IPS-18c (cell line): Measurements from ENCODE around the gene NHERF1.
A peak's percentile ranks its signal among the peaks of the same experiment; 100 is the strongest.

Experiments
- H3K4me3 ChIP-seq: 2 replicates; pipeline ENCODE4 v1.7.0; 2013; ENCODE audit warnings: low read depth, mild to moderate bottlenecking, low read length, moderate library complexity; ENCODE audit not compliant: insufficient read depth
- H3K9me3 ChIP-seq: one replicate; pipeline ENCODE4 v1.6.1; 2013; ENCODE audit warnings: mild to moderate bottlenecking, low read length, moderate library complexity; ENCODE audit not compliant: control insufficient read depth, insufficient read depth

The NHERF1 gene

DNA sequence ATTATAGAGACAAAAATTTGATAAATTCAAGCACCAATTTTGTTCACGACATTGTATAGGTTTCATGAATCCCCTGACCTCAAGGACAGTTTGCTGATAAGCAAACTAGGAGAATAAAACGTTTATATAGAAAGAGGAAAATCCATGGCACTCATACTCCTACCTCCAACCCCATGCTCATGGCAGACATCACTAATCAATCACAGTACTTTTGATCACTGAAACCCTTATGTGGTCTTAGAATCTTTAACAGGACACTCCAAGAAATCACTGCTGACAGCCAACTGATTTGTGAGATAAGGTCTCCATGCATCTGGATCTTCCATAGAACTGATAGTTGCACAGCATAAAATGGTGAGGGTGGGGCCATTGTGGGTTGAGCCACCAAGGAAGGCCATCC, 4.7 kb upstream of the NHERF1 start:
- H3K4me3 ChIP-seq, result no peak overlapping the region
- no peaks in the 10 kb centered on the region for H3K9me3 ChIP-seq

DNA sequence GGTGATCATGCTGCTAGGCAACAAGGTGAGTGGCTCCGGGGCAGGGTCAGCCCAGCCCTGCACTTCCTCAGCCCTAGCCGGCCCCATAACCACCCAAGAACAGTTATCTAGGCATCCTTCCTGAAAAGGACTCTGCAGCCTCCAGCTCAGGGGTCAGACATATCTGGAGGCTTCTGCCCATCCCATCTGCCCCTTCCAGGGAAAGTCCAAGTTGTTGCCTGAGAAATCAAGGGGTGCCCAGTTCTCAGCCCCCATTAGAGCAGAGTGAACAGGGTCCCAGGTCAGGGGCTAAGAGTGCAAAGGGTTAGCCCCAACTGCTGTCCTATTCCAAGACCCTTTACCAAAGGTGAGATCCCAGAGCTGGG, 4.1 kb upstream of the NHERF1 start:
- Histone ChIP-seq H3K4me3 (no peak overlapping the region), H3K9me3 (no peaks in the 10 kb centered on the region)

DNA sequence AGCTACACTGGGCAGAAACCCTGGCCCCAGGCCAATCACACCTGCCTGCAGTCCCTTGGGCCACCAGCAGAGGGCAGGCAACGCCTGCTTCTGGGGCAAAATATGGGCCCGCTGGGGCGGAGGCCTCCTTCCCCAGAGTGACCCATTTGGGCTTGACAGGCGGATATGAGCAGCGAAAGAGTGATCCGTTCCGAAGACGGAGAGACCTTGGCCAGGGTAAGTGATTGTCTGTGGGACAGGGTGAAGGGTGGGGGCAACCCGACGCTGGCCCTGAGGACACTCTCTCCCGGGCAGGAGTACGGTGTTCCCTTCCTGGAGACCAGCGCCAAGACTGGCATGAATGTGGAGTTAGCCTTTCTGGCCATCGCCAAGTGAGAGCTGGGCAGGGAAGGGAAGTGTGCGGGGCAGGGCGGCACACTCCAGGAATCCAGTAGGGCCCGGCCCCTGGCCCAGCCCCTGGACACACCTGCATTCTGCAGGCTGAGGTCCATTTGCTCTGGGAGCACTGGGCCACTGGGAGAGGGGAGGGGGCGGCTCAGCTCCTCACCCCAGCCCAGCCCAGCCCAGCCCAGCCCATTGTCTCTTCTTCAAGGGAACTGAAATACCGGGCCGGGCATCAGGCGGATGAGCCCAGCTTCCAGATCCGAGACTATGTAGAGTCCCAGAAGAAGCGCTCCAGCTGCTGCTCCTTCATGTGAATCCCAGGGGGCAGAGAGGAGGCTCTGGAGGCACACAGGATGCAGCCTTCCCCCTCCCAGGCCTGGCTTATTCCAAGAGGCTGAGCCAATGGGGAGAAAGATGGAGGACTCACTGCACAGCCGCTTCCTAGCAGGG, 3.5 kb upstream of the NHERF1 start:
- no peaks in the 10 kb centered on the region for H3K9me3 ChIP-seq
- H3K4me3 ChIP-seq, result peak overlapping the region; percentile 44

DNA sequence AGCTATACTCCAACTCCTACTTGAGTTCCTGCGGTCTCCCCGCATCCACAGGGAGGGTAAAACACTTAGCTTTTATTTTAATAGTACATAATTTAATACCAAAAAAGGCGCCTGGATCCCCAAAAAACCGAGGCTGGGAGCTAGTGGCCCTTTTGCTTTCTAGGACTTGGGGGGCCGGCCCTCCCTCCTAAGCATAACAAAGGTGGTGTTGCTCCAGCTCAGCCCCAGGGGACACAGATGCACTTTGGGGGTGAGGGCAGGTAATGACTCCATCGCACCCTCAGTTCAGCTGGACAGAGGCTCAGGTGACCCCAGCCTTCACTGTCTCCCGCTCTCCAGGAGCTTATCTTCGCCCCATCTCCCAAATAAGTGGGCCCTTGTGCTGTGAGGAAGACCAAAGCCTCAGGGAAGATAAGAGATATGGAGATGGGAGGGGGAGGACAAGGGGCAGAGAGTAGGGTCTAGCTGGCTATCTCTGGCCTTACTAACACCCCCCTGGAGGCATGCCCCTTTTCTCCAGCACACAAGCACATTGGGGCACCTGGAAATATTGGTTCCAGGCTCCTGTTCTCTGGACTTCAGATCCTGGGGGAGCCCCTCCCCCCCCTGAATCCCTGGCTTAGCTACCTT, 2.8 kb upstream of the NHERF1 start:
- Histone ChIP-seq H3K9me3 (no peaks in the 10 kb centered on the region), H3K4me3 (peak overlapping the region; percentile 34; the same call in 1 of the 2 replicates)

DNA sequence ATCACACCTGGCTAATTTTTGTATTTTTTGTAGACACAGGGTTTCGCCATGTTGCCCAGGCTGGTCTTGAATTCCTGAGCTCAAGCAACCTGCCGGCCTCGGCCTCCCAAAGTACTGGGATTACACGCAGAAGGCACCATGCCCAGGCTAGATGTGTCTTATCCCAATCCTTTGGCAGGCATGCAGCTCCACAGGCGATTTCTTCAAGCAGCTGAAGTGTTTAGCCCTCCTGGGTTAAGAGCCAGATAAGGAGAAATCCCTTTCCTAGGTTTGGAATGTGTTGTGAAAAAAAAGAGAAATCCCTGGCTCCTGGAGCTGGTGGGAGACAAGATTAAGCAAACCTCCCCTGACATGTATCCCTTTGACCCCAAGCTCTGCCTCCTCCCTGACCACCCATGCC, 2.1 kb upstream of the NHERF1 start:
- Histone ChIP-seq H3K9me3 (no peaks in the 10 kb centered on the region), H3K4me3 (no peak overlapping the region)

DNA sequence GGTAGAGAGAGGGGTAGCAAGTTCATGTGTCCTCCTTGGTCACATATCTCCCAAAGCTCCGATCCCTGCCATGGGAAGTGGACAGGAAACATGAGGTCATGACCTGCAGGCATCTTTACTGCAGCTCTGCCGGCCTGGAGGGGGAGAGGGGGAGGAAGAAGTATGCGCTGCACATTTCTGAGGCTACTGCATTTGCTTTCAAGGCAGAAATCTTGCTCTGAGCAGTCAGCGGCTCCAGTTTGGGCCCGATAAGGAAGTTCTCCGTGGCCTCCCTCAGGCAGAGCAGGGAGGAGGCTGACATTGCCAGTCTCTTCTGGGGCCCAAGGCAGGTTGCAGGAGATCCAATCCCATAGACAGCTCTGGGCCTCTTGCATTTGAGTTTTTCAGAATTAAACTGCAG, 1.5 kb upstream of the NHERF1 start:
- no peak overlapping the region for H3K4me3 ChIP-seq
- H3K9me3 ChIP-seq, result no peaks in the 10 kb centered on the region

DNA sequence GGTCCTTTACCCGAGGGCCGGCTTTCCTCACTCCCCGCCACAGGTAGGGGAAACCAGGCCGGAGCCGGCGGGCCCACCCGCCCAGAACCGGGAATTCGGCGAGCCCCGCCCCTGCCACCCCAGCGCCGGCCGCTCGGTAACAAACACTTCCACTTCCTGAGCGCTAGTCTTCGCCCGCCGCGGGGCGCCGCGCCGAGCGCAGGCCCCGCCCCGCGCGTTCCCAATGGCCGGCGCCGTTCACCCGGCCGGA, 224 bp upstream of the NHERF1 start:
- no peak overlapping the region; the same call in 1 of the 2 replicates for H3K4me3 ChIP-seq
- H3K9me3 ChIP-seq, result no peaks in the 10 kb centered on the region

DNA sequence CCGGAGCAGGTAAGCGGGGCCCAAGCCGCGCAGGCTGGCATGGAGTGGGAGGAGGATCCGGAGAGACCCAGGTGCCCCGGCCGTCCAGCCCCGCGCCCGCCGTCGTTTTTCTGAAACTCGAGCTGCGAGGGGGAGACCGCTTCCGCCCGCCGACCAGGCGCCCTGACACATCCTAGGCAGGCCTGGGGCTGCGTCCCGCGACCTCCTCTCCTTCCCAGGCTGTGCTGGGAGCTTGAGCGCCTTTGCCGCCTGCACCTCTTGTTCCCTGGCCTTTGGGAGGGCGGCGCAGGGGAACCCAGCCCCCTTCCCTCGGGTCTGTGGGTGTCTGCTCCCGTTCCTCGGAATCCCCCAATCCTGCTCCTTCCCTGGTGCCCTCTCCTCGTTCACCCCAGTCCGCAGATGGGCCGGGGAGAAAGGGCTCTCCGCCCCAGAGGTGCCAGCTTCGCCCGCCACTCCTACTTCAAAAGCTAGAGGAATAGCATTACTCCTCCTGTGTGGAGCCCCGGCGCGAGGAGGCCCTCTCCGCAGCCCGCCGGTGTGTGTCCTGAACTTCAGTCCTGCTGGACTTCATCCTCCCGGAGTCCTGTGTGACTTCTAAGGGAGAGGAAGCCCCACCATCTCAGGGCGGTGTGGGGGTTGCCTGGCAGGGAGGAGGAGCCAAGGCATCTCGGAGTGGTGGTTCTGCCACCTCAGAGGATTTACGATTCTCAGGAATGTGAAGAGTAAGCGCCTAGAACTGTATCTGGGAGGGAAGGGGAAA, 1.0 kb downstream of the NHERF1 start:
- peak overlapping the region; percentile 97 for H3K4me3 ChIP-seq

DNA sequence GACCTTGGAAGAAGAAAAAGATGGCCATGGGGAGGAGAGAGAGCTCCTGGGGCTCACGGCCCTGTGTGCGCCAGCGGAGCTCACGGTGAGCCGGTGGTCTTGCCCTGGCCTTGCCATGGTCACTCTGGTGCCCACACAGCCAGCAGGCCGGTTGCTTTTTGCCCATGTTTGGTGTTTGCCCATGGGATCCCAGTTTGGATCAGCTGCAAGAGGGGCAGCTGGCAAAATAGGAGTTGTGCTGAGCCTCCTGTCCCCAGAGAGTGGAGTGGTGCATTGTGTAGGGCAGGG, 1.6 kb downstream of the NHERF1 start:
- Histone ChIP-seq H3K4me3 (peak overlapping the region; percentile 97), H3K9me3 (no peaks in the 10 kb centered on the region)

More for the DNA sequence above, 1.0 kb downstream of the NHERF1 start:
- H3K9me3 ChIP-seq, result no peaks in the 10 kb centered on the region

DNA sequence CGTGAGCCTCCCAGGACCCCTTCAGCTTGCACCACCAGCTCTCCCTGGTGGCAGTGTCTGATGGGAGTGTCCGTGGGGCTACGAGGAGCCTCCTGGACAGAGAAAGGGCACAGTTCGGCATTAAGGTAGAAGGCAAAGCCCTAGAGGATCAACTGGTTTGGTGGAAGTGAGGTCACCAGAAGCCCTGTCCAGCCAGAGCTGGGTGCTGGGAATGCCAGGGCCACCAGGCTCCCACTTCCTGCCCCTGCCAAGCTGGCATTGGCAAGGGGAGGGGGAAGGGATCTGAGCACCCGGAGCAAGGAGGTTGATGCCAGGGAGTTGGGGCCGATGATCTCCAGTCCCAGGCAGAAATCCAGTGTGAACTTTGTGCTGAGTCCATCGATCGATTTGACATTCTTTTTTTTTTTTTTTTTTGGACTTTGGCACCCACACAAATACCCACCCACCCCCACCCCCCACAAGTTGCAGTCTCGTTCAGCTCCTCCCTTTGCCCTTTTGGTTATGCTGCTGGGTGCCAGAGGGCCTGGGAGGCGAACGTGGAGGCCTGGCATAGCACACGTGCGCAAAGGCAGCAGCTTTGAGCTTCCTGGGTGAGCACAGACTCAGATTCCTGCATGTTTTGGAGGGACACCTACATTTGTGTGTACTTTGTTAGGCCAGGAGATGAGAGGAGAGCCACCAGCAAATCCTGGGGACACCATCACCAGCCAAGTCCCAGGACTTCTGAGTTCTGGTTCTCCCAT, 2.1 kb downstream of the NHERF1 start:
- H3K4me3 ChIP-seq, result peak overlapping the region; percentile 97
- no peaks in the 10 kb centered on the region for H3K9me3 ChIP-seq

DNA sequence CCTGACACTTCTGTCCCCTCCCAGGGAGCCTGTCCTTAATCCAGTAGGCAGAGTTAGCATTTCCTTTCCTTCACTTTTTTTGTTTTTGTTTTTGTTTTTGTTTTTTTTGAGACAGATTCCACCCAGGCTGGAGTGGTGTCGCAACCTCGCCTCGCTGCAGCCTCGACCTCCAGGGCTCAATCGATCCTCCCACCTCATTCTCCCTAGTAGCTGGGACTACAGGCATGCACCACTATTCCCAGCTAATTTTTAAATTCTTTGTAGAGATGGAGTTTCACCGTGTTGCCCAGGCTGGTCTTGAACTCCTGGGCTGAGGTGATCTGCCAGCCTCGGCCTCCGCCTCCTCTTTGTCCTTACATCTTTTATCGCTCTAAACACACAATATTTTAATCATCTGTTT, 4.0 kb downstream of the NHERF1 start:
- H3K4me3 ChIP-seq, result no peak overlapping the region
- H3K9me3 ChIP-seq, result no peaks in the 10 kb centered on the region

DNA sequence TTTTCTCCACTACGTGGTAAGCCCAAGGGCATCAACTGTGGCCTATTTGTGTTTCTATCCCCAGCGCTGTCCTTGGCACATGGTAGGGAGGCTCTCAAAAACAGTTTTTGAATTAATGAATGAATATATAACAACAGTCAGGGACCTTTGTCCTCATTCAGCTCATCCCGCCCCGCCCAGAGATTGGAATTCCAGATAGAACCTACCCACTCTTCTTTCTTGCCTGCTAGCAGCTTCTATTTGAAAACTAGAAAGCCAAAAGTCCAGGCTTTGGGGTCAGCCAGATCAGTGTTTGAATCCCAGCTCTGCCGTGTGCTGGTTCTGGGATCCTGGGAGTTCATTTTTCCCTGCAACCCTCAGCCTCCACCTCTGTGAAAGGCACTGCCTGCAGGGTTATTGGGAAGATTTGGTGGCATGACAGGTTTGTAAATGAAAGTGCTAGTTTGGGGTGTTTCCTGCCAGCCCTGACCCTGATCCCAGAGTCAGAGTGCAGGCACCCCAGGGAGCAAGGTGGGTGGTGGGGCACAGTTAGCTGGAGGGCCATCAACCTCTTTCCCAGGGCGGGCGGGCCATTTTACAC, 4.5 kb downstream of the NHERF1 start:
- no peak overlapping the region for H3K4me3 ChIP-seq
- H3K9me3 ChIP-seq, result no peaks in the 10 kb centered on the region

DNA sequence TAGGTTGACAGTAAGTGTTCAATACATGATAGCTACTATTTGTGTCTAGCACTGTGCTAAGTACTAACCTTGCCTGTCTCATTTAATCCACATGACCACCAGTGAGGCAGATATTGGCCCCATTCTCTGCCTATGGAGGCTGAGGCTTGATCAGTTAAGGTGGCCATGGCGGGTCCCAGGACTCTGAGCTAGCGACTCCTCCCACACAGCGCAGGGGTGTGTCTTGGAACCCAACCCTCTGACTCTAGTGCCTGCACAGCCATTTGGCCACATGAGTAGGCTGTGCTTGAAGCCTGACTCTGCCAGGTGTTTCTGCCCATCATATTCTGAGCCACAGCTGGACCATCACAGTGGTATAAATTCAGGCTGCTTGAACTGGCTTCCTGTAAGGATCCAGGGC, 6.4 kb downstream of the NHERF1 start:
- Histone ChIP-seq H3K9me3 (no peaks in the 10 kb centered on the region), H3K4me3 (no peak overlapping the region)

DNA sequence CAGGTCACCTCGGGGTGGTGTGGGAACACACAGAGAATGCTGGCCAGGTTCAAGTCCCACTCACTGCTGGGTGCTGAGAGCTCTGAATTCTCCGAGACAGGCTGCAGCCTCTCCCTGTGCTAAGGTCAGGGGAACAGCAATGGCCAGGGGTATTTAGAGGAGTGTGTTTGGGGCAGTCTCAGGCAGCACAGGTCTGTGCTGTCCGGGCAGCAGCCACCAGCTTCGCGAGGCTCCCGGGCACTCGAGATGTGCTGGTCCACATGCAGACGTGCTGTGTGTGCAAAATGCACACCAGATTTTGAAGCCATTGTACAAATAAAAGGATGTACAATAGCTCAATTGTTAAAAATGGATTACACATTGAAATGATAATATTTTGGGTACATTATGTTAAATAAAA, 7.1 kb downstream of the NHERF1 start:
- no peaks in the 10 kb centered on the region for H3K9me3 ChIP-seq
- H3K4me3 ChIP-seq, result no peak overlapping the region

DNA sequence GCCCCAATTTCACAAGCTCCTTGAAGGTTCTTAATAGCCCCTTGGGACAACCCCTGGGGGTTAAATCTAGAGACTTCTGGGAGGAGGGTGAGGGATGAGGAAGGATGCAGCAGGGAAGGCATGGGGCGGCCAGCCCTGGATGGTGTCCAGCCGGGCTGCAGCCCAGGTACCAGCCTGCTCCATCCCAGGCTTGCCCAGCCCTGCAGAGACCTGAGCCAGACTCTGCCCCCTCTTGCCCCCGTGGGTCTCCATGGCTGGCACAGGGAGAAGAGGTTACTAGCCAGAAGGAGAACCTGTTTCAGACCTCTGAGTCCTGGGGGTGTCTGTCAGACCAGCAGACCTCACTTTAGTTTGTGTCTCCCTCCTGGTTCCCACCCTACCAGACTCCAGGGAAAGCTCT, 8.5 kb downstream of the NHERF1 start:
- no peaks in the 10 kb centered on the region for H3K9me3 ChIP-seq

DNA sequence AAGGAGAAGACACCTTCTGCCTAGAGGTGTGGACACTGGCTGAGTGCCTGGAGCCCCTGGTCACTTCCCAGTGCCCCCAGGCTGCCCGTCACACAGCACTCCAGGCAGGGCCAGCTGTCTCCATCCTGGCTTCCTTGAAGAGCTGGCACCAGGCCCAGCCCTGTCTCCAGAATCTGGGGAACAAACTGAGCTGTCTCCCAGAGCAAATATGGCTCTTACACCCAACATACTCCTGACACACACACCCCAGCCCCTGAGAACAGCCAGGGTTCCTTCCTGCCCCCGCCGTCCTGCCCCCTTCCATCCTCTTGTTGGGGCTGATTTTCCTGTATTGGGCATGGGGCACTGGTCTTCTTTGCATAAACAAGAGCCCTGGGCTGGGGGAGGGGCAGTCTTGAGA, 9.1 kb downstream of the NHERF1 start:
- no peak overlapping the region for H3K4me3 ChIP-seq
- H3K9me3 ChIP-seq, result no peaks in the 10 kb centered on the region

More for the DNA sequence above, 8.5 kb downstream of the NHERF1 start:
- H3K4me3 ChIP-seq, result no peak overlapping the region

DNA sequence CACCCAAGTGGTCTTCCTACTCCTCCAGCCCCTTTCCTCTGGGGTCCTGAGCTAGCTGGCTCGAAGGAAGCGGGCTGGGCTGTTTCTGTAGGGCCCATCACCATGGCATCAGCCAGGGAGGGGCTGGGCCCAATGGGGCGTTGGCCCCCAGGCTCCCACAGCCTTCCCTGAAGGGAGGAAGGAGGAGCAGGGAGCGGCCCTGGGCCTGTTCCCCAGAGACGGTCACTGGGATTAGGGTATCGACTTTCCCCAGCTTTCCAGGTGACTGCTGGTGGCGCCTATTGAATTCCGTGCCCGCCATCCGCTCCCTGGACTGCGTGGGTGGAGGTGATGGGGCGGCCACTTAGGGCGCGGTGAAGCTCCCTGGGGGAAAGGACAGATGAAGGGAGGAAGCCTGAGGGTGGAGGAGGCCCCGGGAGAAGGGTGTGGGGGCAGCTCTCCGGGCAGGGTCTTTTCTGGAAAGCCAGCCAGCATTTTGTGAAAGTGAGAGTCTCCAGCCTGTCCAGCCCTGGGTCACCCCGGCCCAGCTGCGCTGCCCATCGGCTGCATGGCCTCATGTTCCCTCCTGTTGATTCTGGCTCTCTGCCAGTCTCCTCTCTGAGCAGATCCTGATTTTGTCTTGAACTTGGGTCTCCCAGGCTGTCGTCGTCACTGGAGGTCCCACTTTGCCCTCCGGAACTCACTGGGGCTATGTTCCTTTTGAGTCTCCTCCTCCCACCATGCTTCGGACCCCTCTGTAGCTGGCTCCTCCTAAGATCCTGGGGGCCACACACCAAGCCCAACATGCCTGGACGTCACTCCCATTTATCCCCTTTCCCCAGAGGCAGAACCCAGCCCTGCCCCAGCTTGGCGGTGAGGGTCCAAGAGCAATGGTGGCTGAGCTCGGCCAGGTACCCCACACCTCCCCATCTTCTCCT, 9.8 kb downstream of the NHERF1 start:
- Histone ChIP-seq H3K9me3 (no peaks in the 10 kb centered on the region), H3K4me3 (no peak overlapping the region)
